ENCODE data around the gene MYL1.

Gene MYL1

GRCh38 chr2:210310550-210310949, 4.4 kb downstream of the MYL1 start:
- H3K36me3 ChIP-seq (ENCODE audit: control insufficient read depth in 2 of 2, insufficient read depth in 1 of 2, low read length in 2 of 2): no peaks in the 10 kb centered on the region
- POLR2A ChIA-PET: no interaction called here
- no peaks in the 10 kb centered on the region for H3K9me3 ChIP-seq (ENCODE audit: control insufficient read depth, insufficient read depth, low read depth, low read length)
- CTCF ChIA-PET: no interaction called here
- no peaks in the 10 kb centered on the region for H3K4me1 ChIP-seq (ENCODE audit: control insufficient read depth, insufficient read depth, low read length)
- no peak overlapping the region for H3K4me3 ChIP-seq (ENCODE audit: low read depth, low read length)
- no peak for TF ChIP-seq ZNF169 (tag by site-specific recombination; IDR thresholded peaks at IDR 0.05)
- TF ChIP-seq, protein P1, sequence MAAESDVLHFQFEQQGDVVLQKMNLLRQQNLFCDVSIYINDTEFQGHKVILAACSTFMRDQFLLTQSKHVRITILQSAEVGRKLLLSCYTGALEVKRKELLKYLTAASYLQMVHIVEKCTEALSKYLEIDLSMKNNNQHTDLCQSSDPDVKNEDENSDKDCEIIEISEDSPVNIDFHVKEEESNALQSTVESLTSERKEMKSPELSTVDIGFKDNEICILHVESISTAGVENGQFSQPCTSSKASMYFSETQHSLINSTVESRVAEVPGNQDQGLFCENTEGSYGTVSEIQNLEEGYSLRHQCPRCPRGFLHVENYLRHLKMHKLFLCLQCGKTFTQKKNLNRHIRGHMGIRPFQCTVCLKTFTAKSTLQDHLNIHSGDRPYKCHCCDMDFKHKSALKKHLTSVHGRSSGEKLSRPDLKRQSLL (tag by site-specific recombination; IDR thresholded peaks at IDR 0.05): no peak
- no peak overlapping the region for H3K27ac ChIP-seq (ENCODE audit: extremely low read depth, low read depth, low read length)

DNA sequence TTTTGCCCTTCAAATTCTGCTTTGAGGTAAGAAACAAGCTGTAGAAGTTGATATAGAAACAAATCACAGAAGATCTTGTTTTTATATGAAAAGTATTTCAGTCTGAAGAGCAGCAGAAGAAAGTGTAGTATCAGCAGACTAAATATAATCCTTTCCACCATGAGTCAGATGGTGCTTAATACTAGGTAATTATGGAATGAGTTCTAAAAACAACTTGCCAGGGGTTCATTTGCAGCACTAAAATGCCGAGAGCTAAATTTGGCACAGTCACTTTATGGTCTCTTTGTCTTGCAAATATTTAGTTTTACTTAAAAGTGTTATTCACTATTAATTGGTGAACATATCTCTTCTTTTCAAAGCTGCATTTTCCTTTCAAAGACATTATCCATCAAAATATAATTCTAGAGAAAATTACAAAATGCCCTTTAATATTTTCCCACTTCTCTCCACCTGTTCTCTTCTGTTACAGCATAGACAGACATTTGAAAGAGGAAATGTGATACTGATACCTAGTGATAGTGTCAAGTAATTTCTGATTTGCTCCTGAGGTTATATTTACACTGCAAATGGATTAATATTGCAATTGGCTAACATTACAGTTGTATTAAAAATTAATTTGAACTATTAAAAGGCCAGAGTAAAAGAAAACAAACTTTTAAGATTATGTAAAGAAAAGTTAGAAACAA, 5.3 kb downstream of the MYL1 start:
- H3K4me3 ChIP-seq (ENCODE audit: low read depth, low read length): no peak overlapping the region
- H3K36me3 ChIP-seq (ENCODE audit: control insufficient read depth in 2 of 2, insufficient read depth in 1 of 2, low read length in 2 of 2): no peaks in the 10 kb centered on the region
- H3K9me3 ChIP-seq (ENCODE audit: control insufficient read depth, insufficient read depth, low read depth, low read length): no peaks in the 10 kb centered on the region
- no peak overlapping the region for H3K27ac ChIP-seq (ENCODE audit: extremely low read depth, low read depth, low read length)
- ChIA-PET CTCF (interaction anchor here (0.6 kb wide), 1 partner anchor 21 kb away, joined by 3 read pairs; no protein-coding TSS in a partner anchor), POLR2A (no interaction called here)
- H3K4me1 ChIP-seq (ENCODE audit: control insufficient read depth, insufficient read depth, low read length): no peaks in the 10 kb centered on the region
- TF ChIP-seq ZFP37 (tag by site-specific recombination; IDR thresholded peaks at IDR 0.05) (no peak), ZBTB1 (tag by site-specific recombination; IDR thresholded peaks at IDR 0.05) (no peak), ZNF658 (tag by site-specific recombination; IDR thresholded peaks at IDR 0.05) (no peak), ZNF221 (tag by site-specific recombination; IDR thresholded peaks at IDR 0.05; ENCODE audit: borderline replicate concordance) (no peak), ZNF404 (tag by site-specific recombination; IDR thresholded peaks at IDR 0.05) (no peak), SALL2 (tag by site-specific recombination; IDR thresholded peaks at IDR 0.05; ENCODE audit: borderline replicate concordance) (no peak), ZNF624 (tag by site-specific recombination; IDR thresholded peaks at IDR 0.05) (no peak), ZNF391 (tag by site-specific recombination; IDR thresholded peaks at IDR 0.05; ENCODE audit: borderline replicate concordance, low read depth) (no peak), HOXC10 (CRISPR knock-in tag; IDR thresholded peaks at IDR 0.05) (no peak)
- TF ChIP-seq, protein P2, sequence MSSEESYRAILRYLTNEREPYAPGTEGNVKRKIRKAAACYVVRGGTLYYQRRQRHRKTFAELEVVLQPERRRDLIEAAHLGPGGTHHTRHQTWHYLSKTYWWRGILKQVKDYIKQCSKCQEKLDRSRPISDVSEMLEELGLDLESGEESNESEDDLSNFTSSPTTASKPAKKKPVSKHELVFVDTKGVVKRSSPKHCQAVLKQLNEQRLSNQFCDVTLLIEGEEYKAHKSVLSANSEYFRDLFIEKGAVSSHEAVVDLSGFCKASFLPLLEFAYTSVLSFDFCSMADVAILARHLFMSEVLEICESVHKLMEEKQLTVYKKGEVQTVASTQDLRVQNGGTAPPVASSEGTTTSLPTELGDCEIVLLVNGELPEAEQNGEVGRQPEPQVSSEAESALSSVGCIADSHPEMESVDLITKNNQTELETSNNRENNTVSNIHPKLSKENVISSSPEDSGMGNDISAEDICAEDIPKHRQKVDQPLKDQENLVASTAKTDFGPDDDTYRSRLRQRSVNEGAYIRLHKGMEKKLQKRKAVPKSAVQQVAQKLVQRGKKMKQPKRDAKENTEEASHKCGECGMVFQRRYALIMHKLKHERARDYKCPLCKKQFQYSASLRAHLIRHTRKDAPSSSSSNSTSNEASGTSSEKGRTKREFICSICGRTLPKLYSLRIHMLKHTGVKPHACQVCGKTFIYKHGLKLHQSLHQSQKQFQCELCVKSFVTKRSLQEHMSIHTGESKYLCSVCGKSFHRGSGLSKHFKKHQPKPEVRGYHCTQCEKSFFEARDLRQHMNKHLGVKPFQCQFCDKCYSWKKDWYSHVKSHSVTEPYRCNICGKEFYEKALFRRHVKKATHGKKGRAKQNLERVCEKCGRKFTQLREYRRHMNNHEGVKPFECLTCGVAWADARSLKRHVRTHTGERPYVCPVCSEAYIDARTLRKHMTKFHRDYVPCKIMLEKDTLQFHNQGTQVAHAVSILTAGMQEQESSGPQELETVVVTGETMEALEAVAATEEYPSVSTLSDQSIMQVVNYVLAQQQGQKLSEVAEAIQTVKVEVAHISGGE (tag by site-specific recombination; conservative IDR thresholded peaks at IDR 0.05; ENCODE audit: low read depth): no peak
- TF ChIP-seq, protein P3, sequence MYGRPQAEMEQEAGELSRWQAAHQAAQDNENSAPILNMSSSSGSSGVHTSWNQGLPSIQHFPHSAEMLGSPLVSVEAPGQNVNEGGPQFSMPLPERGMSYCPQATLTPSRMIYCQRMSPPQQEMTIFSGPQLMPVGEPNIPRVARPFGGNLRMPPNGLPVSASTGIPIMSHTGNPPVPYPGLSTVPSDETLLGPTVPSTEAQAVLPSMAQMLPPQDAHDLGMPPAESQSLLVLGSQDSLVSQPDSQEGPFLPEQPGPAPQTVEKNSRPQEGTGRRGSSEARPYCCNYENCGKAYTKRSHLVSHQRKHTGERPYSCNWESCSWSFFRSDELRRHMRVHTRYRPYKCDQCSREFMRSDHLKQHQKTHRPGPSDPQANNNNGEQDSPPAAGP (tag by site-specific recombination; IDR thresholded peaks at IDR 0.05): no peak

DNA sequence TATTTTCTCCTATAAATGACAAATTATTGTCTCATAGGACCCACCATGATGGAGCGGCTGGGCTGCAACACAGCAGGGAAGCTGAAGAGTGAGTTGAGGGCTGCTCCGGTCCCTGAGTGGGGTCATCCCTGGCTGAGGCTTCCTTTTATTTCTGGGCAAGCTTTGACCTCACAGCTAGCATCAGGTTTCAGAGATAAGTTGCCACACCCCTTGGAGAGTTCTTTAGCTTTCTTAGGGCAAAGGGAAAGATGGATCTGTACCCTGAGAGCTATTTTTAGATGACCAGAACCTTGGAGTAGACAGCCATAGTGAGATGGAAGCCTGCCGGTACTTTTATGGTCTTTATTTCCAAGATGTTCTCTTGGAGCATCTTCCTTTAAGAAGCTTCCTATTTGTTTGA, 11.5 kb downstream of the MYL1 start:
- Histone ChIP-seq H3K9me3 (ENCODE audit: control insufficient read depth, insufficient read depth, low read depth, low read length) (no peaks in the 10 kb centered on the region), H3K4me1 (ENCODE audit: control insufficient read depth, insufficient read depth, low read length) (no peaks in the 10 kb centered on the region), H3K27ac (ENCODE audit: extremely low read depth, low read depth, low read length) (no peak overlapping the region), H3K4me3 (ENCODE audit: low read depth, low read length) (no peak overlapping the region), H3K36me3 (ENCODE audit: control insufficient read depth in 2 of 2, insufficient read depth in 1 of 2, low read length in 2 of 2) (no peaks in the 10 kb centered on the region)
- ChIA-PET POLR2A (no interaction called here), CTCF (interaction anchor here (0.6 kb wide), 1 partner anchor 125 kb away, joined by 3 read pairs; no protein-coding TSS in a partner anchor)
- TF ChIP-seq IKZF3 (tag by site-specific recombination; IDR thresholded peaks at IDR 0.05) (no peak), ZNF362 (tag by site-specific recombination; IDR thresholded peaks at IDR 0.05) (no peak), ZNF335 (tag by site-specific recombination; conservative IDR thresholded peaks at IDR 0.05) (no peak)
- TF ChIP-seq, protein P4, sequence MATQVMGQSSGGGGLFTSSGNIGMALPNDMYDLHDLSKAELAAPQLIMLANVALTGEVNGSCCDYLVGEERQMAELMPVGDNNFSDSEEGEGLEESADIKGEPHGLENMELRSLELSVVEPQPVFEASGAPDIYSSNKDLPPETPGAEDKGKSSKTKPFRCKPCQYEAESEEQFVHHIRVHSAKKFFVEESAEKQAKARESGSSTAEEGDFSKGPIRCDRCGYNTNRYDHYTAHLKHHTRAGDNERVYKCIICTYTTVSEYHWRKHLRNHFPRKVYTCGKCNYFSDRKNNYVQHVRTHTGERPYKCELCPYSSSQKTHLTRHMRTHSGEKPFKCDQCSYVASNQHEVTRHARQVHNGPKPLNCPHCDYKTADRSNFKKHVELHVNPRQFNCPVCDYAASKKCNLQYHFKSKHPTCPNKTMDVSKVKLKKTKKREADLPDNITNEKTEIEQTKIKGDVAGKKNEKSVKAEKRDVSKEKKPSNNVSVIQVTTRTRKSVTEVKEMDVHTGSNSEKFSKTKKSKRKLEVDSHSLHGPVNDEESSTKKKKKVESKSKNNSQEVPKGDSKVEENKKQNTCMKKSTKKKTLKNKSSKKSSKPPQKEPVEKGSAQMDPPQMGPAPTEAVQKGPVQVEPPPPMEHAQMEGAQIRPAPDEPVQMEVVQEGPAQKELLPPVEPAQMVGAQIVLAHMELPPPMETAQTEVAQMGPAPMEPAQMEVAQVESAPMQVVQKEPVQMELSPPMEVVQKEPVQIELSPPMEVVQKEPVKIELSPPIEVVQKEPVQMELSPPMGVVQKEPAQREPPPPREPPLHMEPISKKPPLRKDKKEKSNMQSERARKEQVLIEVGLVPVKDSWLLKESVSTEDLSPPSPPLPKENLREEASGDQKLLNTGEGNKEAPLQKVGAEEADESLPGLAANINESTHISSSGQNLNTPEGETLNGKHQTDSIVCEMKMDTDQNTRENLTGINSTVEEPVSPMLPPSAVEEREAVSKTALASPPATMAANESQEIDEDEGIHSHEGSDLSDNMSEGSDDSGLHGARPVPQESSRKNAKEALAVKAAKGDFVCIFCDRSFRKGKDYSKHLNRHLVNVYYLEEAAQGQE (tag by site-specific recombination; IDR thresholded peaks at IDR 0.05): no peak
